Activated T-helper 1 cell treated with anti-CD3 and anti-CD28 coated beads, Interleukin-12 subunit alpha, Interleukin-12 subunit beta, Interleukin-2, Interleukin-4 antibody, amounts not matched to agents 30 ng/mL and 10 ng/mL and 1 ng/mL, durations not matched to agents 14 hours and 24 hours and 36 hours (primary cell): ENCODE measurements around the gene LSAMP. TPM values are rescaled to one million over a fixed set of nuclear protein-coding genes. Genes with fewer than 3 reads are reported as not detected.

Source experiments
- DNase-seq: peaks from one replicate; pipeline ENCODE4 v3.0.0; 2021; ENCODE audit warnings: low spot score
- H3K27ac Mint-ChIP-seq: one replicate; pipeline ENCODE4 v1.8.0; 2021; ENCODE audit warnings: mild to moderate bottlenecking, mixed read lengths
- H3K27me3 Mint-ChIP-seq: one replicate; pipeline ENCODE4 v1.8.0; 2022; ENCODE audit warnings: mild to moderate bottlenecking, moderate library complexity, mixed read lengths; ENCODE audit not compliant: insufficient read depth
- H3K36me3 Mint-ChIP-seq: one replicate; pipeline ENCODE4 v1.8.0; 2021; ENCODE audit warnings: low read depth, mixed read lengths
- H3K4me1 Mint-ChIP-seq: one replicate; pipeline ENCODE4 v1.8.0; 2021; ENCODE audit warnings: low read depth, mixed read lengths
- H3K4me3 Mint-ChIP-seq: one replicate; pipeline ENCODE4 v1.8.0; 2021; ENCODE audit warnings: mild to moderate bottlenecking, moderate library complexity, mixed read lengths
- H3K9me3 Mint-ChIP-seq: one replicate; pipeline ENCODE4 v1.8.0; 2021; ENCODE audit warnings: mixed read lengths
- intact Hi-C: fragments of 100-400 bp; cut with micrococcal nuclease; formaldehyde crosslinking; loops from one replicate; pipeline ENCODE4 v1.15.1; 2024
- total RNA-seq: library from RNA; stranded (reverse); gene quantifications from 2 replicates; pipeline ENCODE4 v1.2.3, GENCODE V29; 2022

LSAMP gene
- total RNA-seq, 1 donor from 2014 or later: not detected

GRCh38 chr3:116070061-116070460 lies 375.2 kb downstream of the LSAMP start:
- H3K27me3 Mint-ChIP-seq: no peaks in the 10 kb centered on the region
- no peak overlapping the region for H3K4me3 Mint-ChIP-seq
- intact Hi-C loops: no loop called here
- H3K9me3 Mint-ChIP-seq: no peaks in the 10 kb centered on the region
- H3K27ac Mint-ChIP-seq: no peak overlapping the region
- no peaks in the 10 kb centered on the region for H3K4me1 Mint-ChIP-seq
- no peak for DNase-seq
- H3K36me3 Mint-ChIP-seq: no peaks in the 10 kb centered on the region

GRCh38 chr3:116069024-116069423 lies 376.3 kb downstream of the LSAMP start:
- no peaks in the 10 kb centered on the region for H3K36me3 Mint-ChIP-seq
- H3K4me3 Mint-ChIP-seq: no peak overlapping the region
- H3K4me1 Mint-ChIP-seq: no peaks in the 10 kb centered on the region
- no peak for DNase-seq
- no peaks in the 10 kb centered on the region for H3K27me3 Mint-ChIP-seq
- no peak overlapping the region for H3K27ac Mint-ChIP-seq
- no peaks in the 10 kb centered on the region for H3K9me3 Mint-ChIP-seq
- intact Hi-C loops: no loop called here

GRCh38 chr3:116067326-116067725 lies 378.0 kb downstream of the LSAMP start:
- DNase-seq: no peak
- Mint-ChIP-seq H3K4me3 (no peak overlapping the region), H3K27me3 (no peaks in the 10 kb centered on the region), H3K4me1 (no peaks in the 10 kb centered on the region), H3K9me3 (no peaks in the 10 kb centered on the region), H3K27ac (no peak overlapping the region), H3K36me3 (no peaks in the 10 kb centered on the region)
- intact Hi-C loops: no loop called here

GRCh38 chr3:116065501-116065900 lies 379.8 kb downstream of the LSAMP start:
- intact Hi-C loops: no loop called here
- Mint-ChIP-seq H3K4me1 (no peaks in the 10 kb centered on the region), H3K4me3 (no peak overlapping the region), H3K36me3 (no peaks in the 10 kb centered on the region), H3K27me3 (no peaks in the 10 kb centered on the region), H3K27ac (no peak overlapping the region), H3K9me3 (no peaks in the 10 kb centered on the region)
- no peak for DNase-seq

GRCh38 chr3:116064646-116065045 lies 380.6 kb downstream of the LSAMP start:
- no peak for DNase-seq
- Mint-ChIP-seq H3K36me3 (no peaks in the 10 kb centered on the region), H3K4me3 (no peak overlapping the region), H3K27ac (no peak overlapping the region), H3K9me3 (no peaks in the 10 kb centered on the region), H3K4me1 (no peaks in the 10 kb centered on the region), H3K27me3 (no peaks in the 10 kb centered on the region)
- intact Hi-C loops: no loop called here

GRCh38 chr3:116059421-116060096 lies 385.7 kb downstream of the LSAMP start:
- Mint-ChIP-seq H3K36me3 (no peaks in the 10 kb centered on the region), H3K27ac (no peak overlapping the region), H3K4me3 (no peak overlapping the region), H3K9me3 (no peaks in the 10 kb centered on the region), H3K27me3 (no peaks in the 10 kb centered on the region), H3K4me1 (no peaks in the 10 kb centered on the region)
- no peak for DNase-seq
- intact Hi-C loops: no loop called here

- DNase-seq: no peak
- no peak overlapping the region for H3K4me3 Mint-ChIP-seq
- no peak overlapping the region for H3K27ac Mint-ChIP-seq
- H3K27me3 Mint-ChIP-seq: no peaks in the 10 kb centered on the region
- H3K4me1 Mint-ChIP-seq: no peaks in the 10 kb centered on the region
- no peaks in the 10 kb centered on the region for H3K9me3 Mint-ChIP-seq
- intact Hi-C loops: no loop called here
- H3K36me3 Mint-ChIP-seq: no peaks in the 10 kb centered on the region
Measured at GRCh38 chr3:116058844-116059243, 386.4 kb downstream of the LSAMP start.

GRCh38 chr3:116057400-116058006 lies 387.8 kb downstream of the LSAMP start:
- no peak overlapping the region for H3K27ac Mint-ChIP-seq
- H3K27me3 Mint-ChIP-seq: no peaks in the 10 kb centered on the region
- H3K36me3 Mint-ChIP-seq: no peaks in the 10 kb centered on the region
- H3K4me1 Mint-ChIP-seq: no peaks in the 10 kb centered on the region
- no peaks in the 10 kb centered on the region for H3K9me3 Mint-ChIP-seq
- intact Hi-C loops: no loop called here
- no peak for DNase-seq
- H3K4me3 Mint-ChIP-seq: no peak overlapping the region

GRCh38 chr3:116056280-116056679 lies 389.0 kb downstream of the LSAMP start:
- intact Hi-C loops: no loop called here
- H3K27ac Mint-ChIP-seq: no peak overlapping the region
- no peaks in the 10 kb centered on the region for H3K4me1 Mint-ChIP-seq
- no peaks in the 10 kb centered on the region for H3K36me3 Mint-ChIP-seq
- H3K9me3 Mint-ChIP-seq: no peaks in the 10 kb centered on the region
- H3K27me3 Mint-ChIP-seq: no peaks in the 10 kb centered on the region
- no peak for DNase-seq
- no peak overlapping the region for H3K4me3 Mint-ChIP-seq

- Mint-ChIP-seq H3K27ac (no peak overlapping the region), H3K9me3 (no peaks in the 10 kb centered on the region), H3K4me1 (no peaks in the 10 kb centered on the region), H3K4me3 (no peak overlapping the region), H3K36me3 (no peaks in the 10 kb centered on the region), H3K27me3 (no peaks in the 10 kb centered on the region)
- intact Hi-C loops: no loop called here
- DNase-seq: no peak
Measured at GRCh38 chr3:116053017-116053416, 392.3 kb downstream of the LSAMP start.

- Mint-ChIP-seq H3K27me3 (no peaks in the 10 kb centered on the region), H3K36me3 (no peaks in the 10 kb centered on the region), H3K4me1 (no peaks in the 10 kb centered on the region), H3K4me3 (no peak overlapping the region), H3K9me3 (no peaks in the 10 kb centered on the region), H3K27ac (no peak overlapping the region)
- intact Hi-C loops: no loop called here
- DNase-seq: no peak
Measured at GRCh38 chr3:116052602-116053001, 392.7 kb downstream of the LSAMP start.

GRCh38 chr3:116051586-116051985 lies 393.7 kb downstream of the LSAMP start:
- no peak overlapping the region for H3K4me3 Mint-ChIP-seq
- H3K27ac Mint-ChIP-seq: no peak overlapping the region
- intact Hi-C loops: no loop called here
- no peaks in the 10 kb centered on the region for H3K27me3 Mint-ChIP-seq
- H3K36me3 Mint-ChIP-seq: no peaks in the 10 kb centered on the region
- no peaks in the 10 kb centered on the region for H3K4me1 Mint-ChIP-seq
- H3K9me3 Mint-ChIP-seq: no peaks in the 10 kb centered on the region
- no peak for DNase-seq

GRCh38 chr3:116051040-116051439 lies 394.2 kb downstream of the LSAMP start:
- Mint-ChIP-seq H3K27me3 (no peaks in the 10 kb centered on the region), H3K36me3 (no peaks in the 10 kb centered on the region), H3K9me3 (no peaks in the 10 kb centered on the region), H3K4me1 (no peaks in the 10 kb centered on the region), H3K4me3 (no peak overlapping the region), H3K27ac (no peak overlapping the region)
- intact Hi-C loops: no loop called here
- no peak for DNase-seq
